ENCODE measurements around the gene FTMT. TPM values are rescaled to one million over a fixed set of nuclear protein-coding genes. Genes with fewer than 3 reads are reported as not detected.

The FTMT gene
- total RNA-seq, 1 donor = not detected

Other genes starting within 250 kb of the FTMT start
- gene SRFBP1, start 110.1 kb downstream of the FTMT start, total RNA-seq = 3.8 TPM
- gene LOX, start 226.4 kb downstream of the FTMT start, total RNA-seq = 14.3 TPM